SK-N-SH (cell line): Measurements from ENCODE around the gene PLD4. TPM values are rescaled to one million over a fixed set of nuclear protein-coding genes. Genes with fewer than 3 reads are reported as not detected.

ENCODE experiments used
- CTCF ChIA-PET: fragments of 300-600, 350-600 bp; formaldehyde crosslinking; extraction: SDS; loops from one replicate; lab custom pipeline; 2021; lab: Yijun Ruan, JAX
- POLR2A ChIA-PET: fragments of 350-600 bp; sonication (Branson Sonifier 250); formaldehyde crosslinking; extraction: SDS; loops from one replicate; lab custom pipeline; 2020; ENCODE audit warnings: antibody characterized with exemption, inconsistent platforms; lab: Yijun Ruan, JAX
- DNase-seq: peaks from one replicate; pipeline ENCODE4 v3.0.0; 2012
- H2AFZ ChIP-seq: fragments of 200-600 bp; sonication (generic); 2 replicates; pipeline ENCODE4 v1.8.1; 2016; ENCODE audit warnings: antibody characterized with exemption, mild to moderate bottlenecking, low read depth
- H3F3A ChIP-seq: fragments of 200-600 bp; sonication (generic); replicated peaks from 2 replicates; pipeline ENCODE3; 2016; ENCODE audit warnings: antibody characterized with exemption, mild to moderate bottlenecking; ENCODE audit not compliant: insufficient read depth
- H3K27ac ChIP-seq, 2 experiments: fragments of 200-500 bp in 1 of 2; fragments of 200-600 bp in 1 of 2; sonication (Bioruptor generic) in 1 of 2; sonication (generic), shearing (Covaris generic) in 1 of 2; 2 replicates each; pipeline versions ENCODE4 v1.5.1 to v1.6.1; 2014 to 2016; ENCODE audit warnings: low read depth in 2 of 2, inconsistent platforms in 1 of 2, low read length in 1 of 2, mild to moderate bottlenecking in 1 of 2, mixed read lengths in 1 of 2
- H3K27me3 ChIP-seq: fragments of 200-600 bp; sonication (generic), shearing (Covaris generic); 2 replicates; pipeline ENCODE4 v1.6.1; 2016; ENCODE audit warnings: mixed run types; ENCODE audit not compliant: insufficient read depth
- H3K36me3 ChIP-seq, 2 experiments: fragments of 200-500 bp in 1 of 2; fragments of 200-600 bp in 1 of 2; sonication (Bioruptor generic) in 1 of 2; sonication (generic) in 1 of 2; replicated peaks in 1 of 2; 2 replicates each; pipeline versions ENCODE3 to v1.5.1; 2014 to 2016; ENCODE audit warnings: low read length in 1 of 2, mild to moderate bottlenecking in 1 of 2; ENCODE audit not compliant: insufficient read depth in 2 of 2, control insufficient read depth in 1 of 2
- H3K4me1 ChIP-seq, 2 experiments: fragments of 200-500 bp in 1 of 2; fragments of 200-600 bp in 1 of 2; sonication (Bioruptor generic) in 1 of 2; sonication (generic), shearing (Covaris generic) in 1 of 2; 2 replicates each; pipeline versions ENCODE4 v1.5.1 to v1.6.1; 2014 to 2016; ENCODE audit warnings: low read depth in 1 of 2, low read length in 1 of 2, mixed run types in 1 of 2; ENCODE audit not compliant: insufficient read depth in 2 of 2, control insufficient read depth in 1 of 2
- H3K4me2 ChIP-seq: fragments of 200-600 bp; sonication (generic), shearing (Covaris generic); 2 replicates; pipeline ENCODE4 v1.6.1; 2017; ENCODE audit warnings: mixed run types
- H3K4me3 ChIP-seq, 2 experiments: fragments of 200-500 bp in 1 of 2; fragments of 200-600 bp in 1 of 2; sonication (Bioruptor generic) in 1 of 2; sonication (generic), shearing (Covaris generic) in 1 of 2; 2 replicates each; pipeline versions ENCODE4 v1.5.1 to v1.8.1; 2014 to 2016; ENCODE audit warnings: low read depth in 2 of 2, inconsistent platforms in 1 of 2, low read length in 1 of 2, mild to moderate bottlenecking in 1 of 2, mixed read lengths in 1 of 2, moderate library complexity in 1 of 2
- H3K79me2 ChIP-seq: fragments of 200-600 bp; sonication (generic); 2 replicates; pipeline ENCODE4 v1.8.1; 2017; ENCODE audit warnings: mild to moderate bottlenecking; ENCODE audit not compliant: insufficient read depth
- H3K9ac ChIP-seq: fragments of 200-600 bp; sonication (generic); 2 replicates; pipeline ENCODE4 v1.6.1; 2017; ENCODE audit warnings: mixed run types
- H3K9me2 ChIP-seq: fragments of 200-600 bp; sonication (generic); 2 replicates; pipeline ENCODE4 v1.6.1; 2017; ENCODE audit warnings: mixed run types
- H3K9me3 ChIP-seq: fragments of 200-600 bp; sonication (generic); 2 replicates; pipeline ENCODE4 v1.6.1; 2017; ENCODE audit warnings: mixed run types, mild to moderate bottlenecking, moderate library complexity
- H4K20me1 ChIP-seq: fragments of 200-600 bp; sonication (generic); 2 replicates; pipeline ENCODE4 v1.6.1; 2017; ENCODE audit warnings: mild to moderate bottlenecking, mixed run types; ENCODE audit not compliant: insufficient read depth
- CTCF ChIP-seq: fragments of 200-600 bp; sonication (generic); IDR thresholded peaks from 2 replicates; pipeline ENCODE4 v1.6.1; 2017; ENCODE audit warnings: antibody characterized with exemption, mild to moderate bottlenecking, moderate library complexity
- EP300 ChIP-seq, 2 experiments: IDR thresholded peaks; 2 replicates each; pipeline versions ENCODE4 v1.4.0 to v1.6.1; 2012; ENCODE audit warnings: borderline replicate concordance in 1 of 2, low read depth in 1 of 2, low read length in 1 of 2
- EZH2phosphoT487 ChIP-seq: fragments of 200-600 bp; sonication (generic); IDR thresholded peaks from 2 replicates; pipeline ENCODE4 v1.6.1; 2017; ENCODE audit warnings: low read depth, mixed run types, mild to moderate bottlenecking, antibody characterized with exemption, moderate library complexity, borderline replicate concordance
- GABPA ChIP-seq: IDR thresholded peaks from 2 replicates; pipeline ENCODE4 v1.4.0; 2012; ENCODE audit warnings: low read depth, mild to moderate bottlenecking
- IRF3 ChIP-seq: fragments of 150-350 bp; IDR thresholded peaks from 2 replicates; pipeline ENCODE4 v1.6.1; 2016; ENCODE audit warnings: mild to moderate bottlenecking, low read depth, low read length
- JUND ChIP-seq: IDR thresholded peaks from 2 replicates; pipeline ENCODE4 v1.4.0; 2012
- MEF2A ChIP-seq: IDR thresholded peaks from 2 replicates; pipeline ENCODE4 v1.4.0; 2012; ENCODE audit warnings: low read depth, borderline replicate concordance
- PBX3 ChIP-seq: IDR thresholded peaks from 2 replicates; pipeline ENCODE4; 2012
- REST ChIP-seq: IDR thresholded peaks from 2 replicates; pipeline ENCODE4 v1.6.1; 2012; ENCODE audit warnings: mild to moderate bottlenecking, low read depth, low read length, moderate library complexity
- RXRA ChIP-seq: IDR thresholded peaks from 2 replicates; pipeline ENCODE4 v1.4.0; 2012; ENCODE audit warnings: low read depth, mild to moderate bottlenecking, borderline replicate concordance
- USF2 ChIP-seq: fragments of 150-350 bp; IDR thresholded peaks from 2 replicates; pipeline ENCODE4 v1.6.1; 2017; ENCODE audit warnings: antibody characterized with exemption, low read length, low read depth, borderline replicate concordance
- YY1 ChIP-seq: IDR thresholded peaks from 2 replicates; pipeline ENCODE4 v1.4.0; 2012; ENCODE audit warnings: low read depth, mild to moderate bottlenecking
- ZBTB33 ChIP-seq: IDR thresholded peaks from 2 replicates; pipeline ENCODE4 v1.4.0; 2012; ENCODE audit warnings: low read depth, borderline replicate concordance
- WGBS: methylation state at CpG from one replicate; pipeline ENCODE4 v1.1.6; 2017; ENCODE audit warnings: low lambda C conversion rate; 5-methylcytosine and 5-hydroxymethylcytosine counted together
- polyA plus RNA-seq, 3 experiments: library from polyadenylated mRNA; depleted of rRNA; stranded (reverse); fragments of >200 nt; gene quantifications; 2 replicates each; pipeline ENCODE4 v1.2.3, GENCODE V29; 2012

PLD4 gene
- polyA plus RNA-seq, 1 of the 3 experiments (the other 2 are of a cell fraction), result 0.02 TPM

- Histone ChIP-seq H2AFZ (peak overlapping the region; percentile 54; the same call in 1 of the 2 replicates), H3K27ac (peak overlapping the region; percentile 70 to 93), H3F3A (peaks cover 24% of the 10 kb centered on the region), H3K79me2 (peaks cover 60% of the 10 kb centered on the region; the same call in 1 of the 2 replicates), H3K9me3 (no peaks in the 10 kb centered on the region), H3K4me1 (peaks cover 48 to 53% of the 10 kb centered on the region in 2 experiments; a peak in 3 of 4 replicates), H3K27me3 (no peaks in the 10 kb centered on the region), H3K36me3 (no peaks in the 10 kb centered on the region), H3K9me2 (no peaks in the 10 kb centered on the region), H4K20me1 (no peaks in the 10 kb centered on the region), H3K4me2 (peak overlapping the region; percentile 90), H3K9ac (peak overlapping the region; percentile 76; the same call in 1 of the 2 replicates), H3K4me3 (peak overlapping the region in 1 of 2 experiments; percentile 24; a peak in 1 of 4 replicates)
- TF ChIP-seq CTCF (no peak), PBX3 (no peak), EP300 (IDR thresholded peaks at IDR 0.05; ENCODE audit: borderline replicate concordance in 1 of 2, low read depth in 1 of 2, low read length in 1 of 2) (no peak), MEF2A (no peak), EZH2phosphoT487 (no peak), JUND (no peak), YY1 (no peak), REST (no peak), USF2 (no peak), IRF3 (no peak), ZBTB33 (no peak), GABPA (no peak), RXRA (no peak)
- WGBS, result 86% methylated on average over 11 of the region's 13 CpGs
- DNase-seq, result no peak
- CTCF ChIA-PET, result interaction anchor here (0.8 to 11.2 kb wide), 9 partner anchors 10 to 116 kb away, joined by 3 to 284 read pairs (median 5); partner anchors contain the start of gene CDCA4
- POLR2A ChIA-PET, result no interaction called here
These were observed 49.5 kb downstream of the PLD4 start for GRCh38 chr14:104974146-104974541.
